SK-N-SH (cell line): ENCODE measurements around the gene GPC5.

Experiments used
- ELF1 ChIP-seq: IDR thresholded peaks from 2 replicates; pipeline ENCODE4 v1.4.0; 2012
- EZH2phosphoT487 ChIP-seq: fragments of 200-600 bp; sonication (generic); IDR thresholded peaks from 2 replicates; pipeline ENCODE4 v1.6.1; 2017; ENCODE audit warnings: low read depth, mixed run types, mild to moderate bottlenecking, antibody characterized with exemption, moderate library complexity, borderline replicate concordance
- FOSL2 ChIP-seq: IDR thresholded peaks from 2 replicates; pipeline ENCODE4 v1.4.0; 2012; ENCODE audit warnings: low read depth, mild to moderate bottlenecking, moderate library complexity, borderline replicate concordance
- POLR2AphosphoS5 ChIP-seq: IDR thresholded peaks from 2 replicates; pipeline ENCODE4 v1.6.1; 2012; ENCODE audit warnings: low read depth, low read length
- RAD21 ChIP-seq: IDR thresholded peaks from 2 replicates; pipeline ENCODE4 v1.6.1; 2012; ENCODE audit warnings: mild to moderate bottlenecking, low read length
- RFX5 ChIP-seq: IDR thresholded peaks from 2 replicates; pipeline ENCODE4 v1.6.1; 2012; ENCODE audit warnings: mild to moderate bottlenecking, improper control_type of control experiment, low read length
- SIN3A ChIP-seq: IDR thresholded peaks from 2 replicates; pipeline ENCODE4 v1.6.1; 2012; ENCODE audit warnings: low read depth, mild to moderate bottlenecking, low read length, moderate library complexity, borderline replicate concordance
- TAF1 ChIP-seq: IDR thresholded peaks from 2 replicates; pipeline ENCODE4 v1.6.1; 2012; ENCODE audit warnings: low read depth, mild to moderate bottlenecking, low read length, moderate library complexity, borderline replicate concordance
- USF1 ChIP-seq: IDR thresholded peaks from 2 replicates; pipeline ENCODE4 v1.4.0; 2012; ENCODE audit warnings: low read depth, borderline replicate concordance
- USF2 ChIP-seq: fragments of 150-350 bp; IDR thresholded peaks from 2 replicates; pipeline ENCODE4 v1.6.1; 2017; ENCODE audit warnings: antibody characterized with exemption, low read length, low read depth, borderline replicate concordance
- TF ChIP-seq, protein P1 (sequence below): fragments of 200-600 bp; sonication (generic); IDR thresholded peaks from 2 replicates; pipeline ENCODE4 v1.6.1; 2017; ENCODE audit warnings: antibody characterized with exemption, mild to moderate bottlenecking, moderate library complexity

- TF ChIP-seq USF1 (no peak), RFX5 (no peak), TAF1 (no peak), USF2 (no peak), EZH2phosphoT487 (no peak), ELF1 (no peak), POLR2AphosphoS5 (no peak), RAD21 (no peak), SIN3A (no peak), FOSL2 (no peak)
- TF ChIP-seq, protein P1, sequence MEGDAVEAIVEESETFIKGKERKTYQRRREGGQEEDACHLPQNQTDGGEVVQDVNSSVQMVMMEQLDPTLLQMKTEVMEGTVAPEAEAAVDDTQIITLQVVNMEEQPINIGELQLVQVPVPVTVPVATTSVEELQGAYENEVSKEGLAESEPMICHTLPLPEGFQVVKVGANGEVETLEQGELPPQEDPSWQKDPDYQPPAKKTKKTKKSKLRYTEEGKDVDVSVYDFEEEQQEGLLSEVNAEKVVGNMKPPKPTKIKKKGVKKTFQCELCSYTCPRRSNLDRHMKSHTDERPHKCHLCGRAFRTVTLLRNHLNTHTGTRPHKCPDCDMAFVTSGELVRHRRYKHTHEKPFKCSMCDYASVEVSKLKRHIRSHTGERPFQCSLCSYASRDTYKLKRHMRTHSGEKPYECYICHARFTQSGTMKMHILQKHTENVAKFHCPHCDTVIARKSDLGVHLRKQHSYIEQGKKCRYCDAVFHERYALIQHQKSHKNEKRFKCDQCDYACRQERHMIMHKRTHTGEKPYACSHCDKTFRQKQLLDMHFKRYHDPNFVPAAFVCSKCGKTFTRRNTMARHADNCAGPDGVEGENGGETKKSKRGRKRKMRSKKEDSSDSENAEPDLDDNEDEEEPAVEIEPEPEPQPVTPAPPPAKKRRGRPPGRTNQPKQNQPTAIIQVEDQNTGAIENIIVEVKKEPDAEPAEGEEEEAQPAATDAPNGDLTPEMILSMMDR: no peak
These were observed 1168.3 kb downstream of the GPC5 start for GRCh38 chr13:92566767-92567166.
